T-helper 2 cell treated with Interferon-gamma antibody and Interleukin-4, amounts not matched to agents 100 ng/mL and 5 ng/mL, for 36 hours (primary cell): Measurements from ENCODE around the gene NKG7. TPM values are rescaled to one million over a fixed set of nuclear protein-coding genes. Genes with fewer than 3 reads are reported as not detected.

Experiments used
- total RNA-seq: library from RNA; stranded (reverse); gene quantifications from 2 replicates; pipeline ENCODE4 v1.2.3, GENCODE V29; 2022

NKG7 gene
- total RNA-seq, 1 donor from 2014 or later = 136 TPM

Other genes starting within 250 kb of the NKG7 start
- 0.14 and 0.25 TPM in 2 replicates for gene SIGLEC9, start 247.7 kb downstream of the NKG7 start, total RNA-seq
- not detected in 2 replicates for gene SIGLEC7, start 230.4 kb downstream of the NKG7 start, total RNA-seq
- 15.0 and 18.7 TPM in 2 replicates for gene CD33, start 147.6 kb downstream of the NKG7 start, total RNA-seq
- not detected in 2 replicates for gene SIGLECL1, start 121.6 kb downstream of the NKG7 start, total RNA-seq
- not detected in 2 replicates for gene IGLON5, start 61.0 kb downstream of the NKG7 start, total RNA-seq
- 2.0 and 2.4 TPM in 2 replicates for gene VSIG10L, start 30.5 kb downstream of the NKG7 start, total RNA-seq
- gene ETFB, start 6.3 kb downstream of the NKG7 start, total RNA-seq = 125 and 134 TPM in 2 replicates
- 5.1 and 5.7 TPM in 2 replicates for gene CLDND2, start 3.7 kb downstream of the NKG7 start, total RNA-seq
- 0.18 TPM in 1 of 2 replicates, not detected in the other for gene LIM2, start 15.3 kb upstream of the NKG7 start, total RNA-seq
- gene C19orf84, start 17.9 kb upstream of the NKG7 start, total RNA-seq = not detected in 2 replicates
- 4.8 and 5.0 TPM in 2 replicates for gene SIGLEC10, start 45.0 kb upstream of the NKG7 start, total RNA-seq
- gene SIGLEC8, start 85.8 kb upstream of the NKG7 start, total RNA-seq = not detected in 2 replicates
- gene CEACAM18, start 105.9 kb upstream of the NKG7 start, total RNA-seq = not detected in 2 replicates
- gene SIGLEC12, start 129.1 kb upstream of the NKG7 start, total RNA-seq = 1.1 and 1.4 TPM in 2 replicates
- 1.2 and 2.0 TPM in 2 replicates for gene SIGLEC6, start 159.0 kb upstream of the NKG7 start, total RNA-seq
- gene ZNF175, start 198.6 kb upstream of the NKG7 start, total RNA-seq = 10.2 and 12.0 TPM in 2 replicates